Measurements from ENCODE around the gene SLC47A1.

The SLC47A1 gene

DNA sequence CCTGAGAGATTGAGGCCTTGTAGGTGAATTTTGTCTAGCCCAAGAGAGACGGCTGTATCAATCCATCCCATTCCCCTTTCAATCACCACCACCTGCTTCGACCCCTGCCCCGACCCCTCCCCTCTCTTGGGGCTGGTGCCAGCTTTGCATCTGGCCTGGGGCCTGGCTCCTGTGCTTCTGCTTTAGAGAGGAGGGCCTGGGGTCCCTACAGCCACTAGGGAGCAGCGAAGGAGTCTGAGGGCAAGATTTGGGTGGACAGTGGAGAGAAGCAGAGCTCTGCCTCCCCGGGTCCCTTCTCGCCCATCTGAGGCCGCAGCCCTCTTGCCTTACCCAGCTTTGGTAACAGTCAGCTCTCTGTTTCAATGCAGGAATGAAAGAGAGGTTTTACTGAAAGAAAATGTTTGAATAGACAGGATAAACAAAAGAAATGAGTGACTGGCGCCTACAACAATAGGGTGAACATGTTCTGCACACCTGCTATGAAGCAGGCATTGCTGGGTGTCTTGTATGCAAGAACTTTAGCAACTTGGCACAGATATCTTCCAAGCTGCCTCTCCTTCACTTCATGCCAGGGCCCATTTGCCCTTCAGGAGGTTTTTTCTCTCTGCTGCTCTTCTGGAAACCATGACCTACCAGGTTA is 57.4 kb downstream of the SLC47A1 start:
- no peak for DNase-seq (ENCODE audit: low read depth in 2 of 2)

DNA sequence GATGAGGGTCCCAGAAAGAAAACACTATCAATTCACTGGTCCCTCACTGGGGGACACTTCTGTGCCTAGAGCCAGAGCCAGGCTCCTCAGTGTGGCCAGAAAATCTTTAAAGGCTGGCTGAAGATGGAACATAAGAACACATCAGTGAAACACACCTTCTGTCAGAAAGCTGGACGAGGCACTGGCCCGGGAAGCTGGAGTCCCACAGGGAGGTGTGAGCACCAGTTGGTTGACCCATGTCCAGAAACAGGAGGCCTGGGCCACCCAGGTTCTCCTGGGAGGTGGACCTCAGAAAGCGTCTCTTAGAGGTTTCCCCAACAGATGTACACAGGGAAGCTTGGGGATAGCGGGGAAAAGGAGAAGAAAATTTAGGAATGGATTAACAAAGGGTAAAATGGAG is 58.7 kb downstream of the SLC47A1 start:
- DNase-seq (ENCODE audit: low read depth in 2 of 2): no peak

DNA sequence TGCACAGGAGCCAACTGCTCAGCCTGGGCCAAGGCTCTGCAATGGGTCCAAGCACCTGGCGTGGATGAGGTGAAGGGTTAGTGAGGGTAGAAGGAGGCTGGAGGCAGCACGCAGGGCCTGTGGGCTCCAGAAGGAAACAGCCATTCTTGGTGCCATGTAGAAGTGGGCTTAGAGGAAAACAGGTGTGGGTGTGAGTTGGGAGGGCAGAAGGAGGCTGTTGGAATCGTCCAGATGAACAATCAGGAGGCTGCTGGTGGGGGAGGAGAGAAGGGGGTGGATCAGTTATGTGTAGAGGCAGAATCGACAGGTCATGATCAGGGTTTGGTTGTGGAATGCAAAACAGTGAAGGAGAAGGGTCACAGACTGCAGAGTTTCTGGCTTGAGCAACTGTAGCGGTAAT is 63.2 kb downstream of the SLC47A1 start:
- DNase-seq (ENCODE audit: low read depth in 2 of 2): no peak

DNA sequence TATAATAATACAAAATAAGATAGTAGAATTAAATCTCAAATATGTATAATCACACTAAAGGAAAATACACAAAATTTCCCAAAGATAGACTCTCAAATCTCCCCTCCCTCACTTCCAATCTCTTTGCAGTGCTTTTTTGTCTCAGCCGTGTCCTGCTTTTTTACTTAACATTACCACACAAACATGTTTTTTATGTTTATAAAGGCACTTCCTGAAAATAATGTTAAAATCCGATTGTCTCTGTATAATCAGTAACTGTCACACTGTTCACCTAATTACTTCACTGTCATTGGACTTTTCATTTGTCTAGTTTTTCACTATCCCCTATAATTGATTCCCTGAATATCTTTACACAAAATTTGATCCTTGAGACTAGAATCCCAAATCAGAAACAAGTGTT is 76.7 kb downstream of the SLC47A1 start:
- DNase-seq (ENCODE audit: low read depth in 2 of 2): no peak

DNA sequence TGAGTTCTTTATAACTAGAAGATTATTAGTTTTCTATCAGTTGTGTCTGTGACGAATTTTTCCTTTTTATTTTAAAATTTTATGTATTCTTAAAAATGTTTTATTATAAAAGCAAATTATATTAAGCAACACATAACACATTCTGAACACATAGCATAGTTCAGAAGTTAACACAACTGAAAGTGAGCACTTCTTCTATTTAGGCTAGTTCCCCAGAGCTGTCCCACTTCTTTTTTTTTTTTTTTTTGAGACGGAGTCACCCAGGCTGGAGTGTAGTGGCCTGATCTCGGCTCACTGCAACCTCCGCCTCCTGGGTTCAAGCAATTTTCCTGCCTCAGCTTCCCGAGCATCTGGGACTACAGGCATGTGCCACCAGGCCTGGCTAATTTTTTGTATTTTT is 77.2 kb downstream of the SLC47A1 start:
- no peak for DNase-seq (ENCODE audit: low read depth in 2 of 2)

DNA sequence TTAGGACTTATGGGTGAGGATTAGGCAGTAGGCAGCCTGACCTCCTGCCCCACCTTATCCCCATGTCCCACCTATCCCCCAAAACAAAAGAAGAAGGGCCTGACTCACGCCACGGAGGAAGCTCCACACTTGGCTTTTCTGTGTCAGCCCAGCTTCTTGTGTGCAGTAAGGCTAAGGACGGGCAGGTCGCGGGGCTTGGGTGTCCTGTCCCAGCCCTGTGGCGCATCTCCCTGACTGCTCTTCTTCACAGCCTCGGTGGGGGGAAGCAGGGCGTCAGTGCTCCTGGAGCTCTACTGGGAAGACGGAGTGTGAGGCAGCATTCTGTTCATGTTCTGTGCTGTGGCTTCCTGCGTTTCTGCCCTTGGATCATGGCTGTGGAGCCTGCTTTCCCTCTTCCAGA is 80.3 kb downstream of the SLC47A1 start:
- no peak for DNase-seq (ENCODE audit: low read depth in 2 of 2)

DNA sequence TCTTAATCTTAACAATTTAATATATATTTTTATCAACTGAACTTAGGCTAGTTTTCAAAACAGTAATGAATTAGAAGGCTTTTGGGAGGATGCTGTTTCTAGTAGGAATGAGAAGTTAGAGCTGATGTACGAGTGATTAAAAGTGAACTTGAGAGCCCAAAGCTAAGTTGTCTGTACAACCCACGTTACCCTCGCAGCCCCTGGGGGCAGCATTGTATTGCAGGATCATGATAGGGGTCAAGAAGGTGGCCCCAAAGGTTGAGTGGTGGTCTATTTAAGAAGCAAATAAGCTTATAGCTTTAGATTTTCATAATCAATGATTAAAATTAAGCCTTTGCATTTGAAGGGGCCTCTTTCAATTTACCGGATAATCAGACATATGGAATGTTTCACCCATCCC is 81.2 kb downstream of the SLC47A1 start:
- no peak for DNase-seq (ENCODE audit: low read depth in 2 of 2)

DNA sequence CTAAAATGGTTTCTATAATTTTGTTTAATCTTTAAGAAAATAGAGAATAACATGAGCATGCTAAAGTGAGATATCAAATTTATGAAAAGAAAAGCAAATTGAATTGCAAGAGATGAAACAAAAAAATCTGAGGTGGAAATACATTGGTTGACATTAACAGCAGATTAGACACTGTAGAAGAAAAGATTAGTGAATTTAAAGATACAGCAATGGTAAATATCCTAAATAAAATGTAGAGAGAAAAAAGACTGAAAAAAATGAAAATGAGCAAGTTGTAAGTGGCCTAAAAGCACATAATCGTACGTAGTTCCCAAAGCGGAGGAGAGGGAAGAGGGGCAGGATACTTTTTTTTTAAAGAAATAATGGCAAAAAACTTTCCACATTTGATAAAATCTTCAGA is 84.4 kb downstream of the SLC47A1 start:
- DNase-seq (ENCODE audit: low read depth in 2 of 2): no peak

DNA sequence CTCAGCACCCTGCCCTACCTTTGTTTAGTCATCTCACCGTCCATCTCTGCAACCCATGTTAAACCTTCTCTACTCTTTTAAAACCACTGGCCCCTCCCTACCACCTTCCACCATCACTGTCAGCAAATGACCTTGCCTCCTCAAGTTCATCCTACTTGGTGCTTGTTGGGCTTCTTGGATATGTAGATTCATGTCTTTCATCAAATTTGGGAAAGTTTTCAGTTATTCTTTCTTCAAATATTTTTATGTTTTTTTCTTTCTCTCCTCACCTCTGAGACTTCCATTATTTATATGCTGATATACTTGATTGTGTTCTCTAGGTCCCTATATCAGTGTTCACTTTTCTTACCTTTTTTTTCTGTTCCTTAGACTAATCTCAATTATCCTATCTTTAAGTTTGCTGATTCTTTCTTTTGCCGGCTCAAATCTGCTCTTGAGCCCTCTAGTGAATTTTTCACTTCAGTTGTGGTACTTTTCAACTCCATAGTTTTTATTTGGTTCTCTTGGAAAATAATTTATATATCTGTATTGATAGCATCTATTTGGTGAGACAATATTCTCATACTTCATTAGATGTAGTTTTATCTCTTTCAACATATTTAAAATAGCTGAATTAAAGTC is 86.2 kb downstream of the SLC47A1 start:
- DNase-seq (ENCODE audit: low read depth in 2 of 2): no peak

DNA sequence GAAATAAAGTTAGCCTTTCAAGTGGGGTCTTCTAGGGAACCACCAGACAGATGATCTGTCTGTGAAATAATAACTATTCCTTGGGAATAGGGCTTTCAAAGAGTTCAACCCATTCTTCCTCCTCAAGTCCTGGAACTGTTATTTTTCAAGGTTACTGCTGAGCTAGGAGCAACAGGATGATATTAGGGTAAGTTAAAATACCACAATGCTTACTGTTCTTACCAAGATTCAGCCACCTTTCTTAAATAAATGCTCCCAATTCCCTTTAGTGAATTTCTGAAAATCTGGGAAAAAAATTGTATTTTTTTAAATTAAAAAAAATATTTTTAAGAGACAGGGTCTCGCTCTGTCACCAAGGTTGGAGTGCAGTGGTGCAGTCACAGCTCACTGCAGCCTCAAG is 88.0 kb downstream of the SLC47A1 start:
- no peak for DNase-seq (ENCODE audit: low read depth in 2 of 2)

DNA sequence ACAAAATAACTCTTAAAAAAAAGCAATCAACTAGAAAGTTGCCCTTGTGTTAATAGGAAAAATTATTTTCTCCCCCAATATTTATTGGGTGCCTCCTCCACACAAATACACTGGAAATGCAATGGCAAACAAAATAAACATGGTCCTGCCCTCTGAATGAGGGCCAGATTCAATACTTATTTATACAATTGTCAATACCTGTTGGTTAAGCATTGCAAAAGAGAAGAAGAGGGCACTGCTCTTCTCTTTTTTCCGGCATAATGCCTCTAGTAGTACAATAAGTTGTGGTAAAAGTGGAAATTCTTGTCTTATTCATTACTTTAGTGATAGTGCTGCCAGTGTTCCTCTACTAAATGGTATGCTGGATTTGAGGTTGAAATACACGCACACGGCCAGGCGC is 92.4 kb downstream of the SLC47A1 start:
- no peak for DNase-seq (ENCODE audit: low read depth in 2 of 2)
